Muscle of back (tissue), 13 donors: ENCODE measurements around the gene GATC. TPM values are rescaled to one million over a fixed set of nuclear protein-coding genes. Genes with fewer than 3 reads are reported as not detected.

Experiments used
- DNase-seq, 3 donors: peaks; one replicate each; pipeline versions ENCODE4 v3.0.0 to v3.0.0-alpha.2; 2013
- long read RNA-seq, 9 donors: transcript quantifications; one replicate each; lab custom pipeline, GENCODE V29; 2026
- polyA plus RNA-seq, 10 donors: library from polyadenylated mRNA; unstranded; fragments of 120-200 nt; gene quantifications; one replicate each; pipeline ENCODE4 v1.2.1, GENCODE V29; 2013; ENCODE audit not compliant: insufficient read length in 10 of 10

The GATC gene
- 10 to 100 TPM; 13.8 to 21.7 (median 16.2) TPM for polyA plus RNA-seq
- long read RNA-seq, donor 1, full-length matches to known transcripts = 7 of 7 reads
- long read RNA-seq, donor 1, partial matches to known transcripts = 0 of 7 reads
- long read RNA-seq, donor 1, other reads (novel, unspliced or antisense) = 0 of 7 reads
- long read RNA-seq, donor 2, full-length matches to known transcripts = 4 of 4 reads
- long read RNA-seq, donor 2, partial matches to known transcripts = 0 of 4 reads
- long read RNA-seq, donor 2, other reads (novel, unspliced or antisense) = 0 of 4 reads
- long read RNA-seq, donor 3 = 0 reads
- long read RNA-seq, donor 4, full-length matches to known transcripts = 5 of 150 reads
- long read RNA-seq, donor 4, partial matches to known transcripts = 23 of 150 reads
- long read RNA-seq, donor 4, other reads (novel, unspliced or antisense) = 122 of 150 reads
- long read RNA-seq, donor 5, full-length matches to known transcripts = 8 of 216 reads
- long read RNA-seq, donor 5, partial matches to known transcripts = 56 of 216 reads
- long read RNA-seq, donor 5, other reads (novel, unspliced or antisense) = 152 of 216 reads
- long read RNA-seq, donor 6, full-length matches to known transcripts = 7 of 147 reads
- long read RNA-seq, donor 6, partial matches to known transcripts = 140 of 147 reads
- long read RNA-seq, donor 6, other reads (novel, unspliced or antisense) = 0 of 147 reads
- long read RNA-seq, donor 7, full-length matches to known transcripts = 12 of 12 reads
- long read RNA-seq, donor 7, partial matches to known transcripts = 0 of 12 reads
- long read RNA-seq, donor 7, other reads (novel, unspliced or antisense) = 0 of 12 reads
- long read RNA-seq, donor 8, full-length matches to known transcripts = 9 of 9 reads
- long read RNA-seq, donor 8, partial matches to known transcripts = 0 of 9 reads
- long read RNA-seq, donor 8, other reads (novel, unspliced or antisense) = 0 of 9 reads
- long read RNA-seq, donor 9 = 0 reads

DNA sequence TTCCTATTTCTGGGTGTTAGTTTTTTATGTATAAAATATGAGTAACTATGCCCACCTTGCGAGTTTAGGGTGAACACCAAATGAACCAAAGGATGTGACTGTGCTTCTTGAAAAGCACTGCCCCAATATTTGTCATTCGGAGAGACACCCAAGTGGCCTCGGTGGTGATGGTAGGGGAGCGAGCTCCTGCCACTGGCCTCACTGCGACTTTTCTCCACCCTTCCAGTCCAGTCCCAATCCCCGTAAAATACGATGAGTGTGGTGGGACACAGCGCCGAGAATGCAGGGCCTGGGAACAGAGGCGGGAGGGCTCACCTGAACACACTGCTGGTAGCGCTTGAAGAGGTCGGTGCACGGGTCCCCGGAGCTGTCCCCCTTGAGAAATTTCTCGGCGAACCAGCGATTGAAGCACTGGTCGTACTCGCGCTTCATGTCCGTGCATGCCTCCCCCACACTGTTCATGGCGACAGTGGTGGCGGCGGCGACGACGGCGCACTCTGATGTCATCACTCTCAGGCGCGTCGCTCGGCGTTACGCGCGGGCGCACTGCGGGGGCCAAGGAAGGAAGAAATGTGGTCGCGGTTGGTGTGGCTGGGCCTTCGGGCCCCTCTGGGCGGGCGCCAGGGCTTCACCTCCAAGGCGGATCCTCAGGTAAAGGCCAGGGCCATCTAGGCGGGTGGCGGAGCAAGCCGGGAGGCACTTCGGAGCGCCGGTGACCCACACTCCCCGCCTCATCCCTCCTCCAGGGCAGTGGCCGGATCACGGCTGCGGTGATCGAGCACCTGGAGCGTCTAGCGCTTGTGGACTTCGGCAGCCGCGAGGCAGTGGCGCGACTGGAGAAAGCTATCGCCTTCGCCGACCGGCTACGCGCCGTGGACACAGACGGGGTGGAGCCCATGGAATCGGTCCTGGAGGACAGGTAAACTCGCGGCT, at the start of gene GATC, which contains the start of gene TRIAP1:
GATC (plus strand) TSS at position 534 of the 933 bp plus-strand sequence; CDS start at position 571, 37 bp downstream.
TRIAP1 (minus strand) TSS at position 474 of the 933 bp plus-strand sequence; CDS start at position 462, 12 bp downstream.
- peak; percentile 79 to 97 (median 89) for DNase-seq

- no peak for DNase-seq
These were observed 48.3 kb upstream of the GATC start for GRCh38 chr12:120397824-120398540.

DNA sequence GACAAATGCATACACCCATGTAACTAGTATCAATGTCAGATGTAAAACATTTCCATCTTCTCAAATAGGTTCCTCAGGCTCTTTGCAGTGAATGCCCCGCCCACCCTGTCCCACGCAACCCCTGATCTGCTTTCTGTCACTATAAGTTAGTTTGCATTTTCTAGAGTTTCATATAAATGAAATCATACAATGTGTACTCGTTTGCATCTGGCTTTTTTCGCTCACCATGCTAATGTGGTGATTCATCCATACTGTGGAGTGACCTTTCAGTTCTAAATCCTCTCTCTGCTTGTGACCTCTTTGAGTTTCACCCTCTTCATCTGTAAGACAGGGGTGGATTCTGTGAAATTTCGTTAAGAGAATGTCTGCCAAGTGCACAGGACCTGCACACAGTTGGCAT, 46.7 kb upstream of the GATC start:
- no peak for DNase-seq

- DNase-seq = no peak
These were observed 44.0 kb upstream of the GATC start for GRCh38 chr12:120402217-120402616.

- DNase-seq = no peak
These were observed 42.4 kb upstream of the GATC start for GRCh38 chr12:120403869-120404268.

DNA sequence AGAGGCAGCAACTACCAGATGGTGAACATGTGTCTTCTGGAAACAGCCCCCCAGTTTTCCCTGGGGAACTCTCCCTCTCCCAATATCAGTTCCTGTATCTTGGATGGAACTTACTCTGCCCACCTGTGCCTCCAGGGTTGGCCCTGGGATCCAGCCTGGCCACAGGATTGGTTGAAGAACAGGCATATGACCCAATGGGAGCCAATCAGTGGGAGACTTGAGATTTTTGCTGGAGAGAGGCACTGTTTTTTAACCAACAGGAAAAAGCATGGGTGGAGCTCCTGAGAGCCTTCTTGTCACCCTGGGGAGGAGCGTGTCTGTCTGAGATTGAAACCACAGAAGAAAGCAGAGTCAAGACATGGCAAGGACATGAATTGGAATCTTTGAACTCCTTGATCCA, 42.0 kb upstream of the GATC start:
- DNase-seq = no peak

GRCh38 chr12:120406069-120406468, 40.2 kb upstream of the GATC start:
- no peak for DNase-seq

DNA sequence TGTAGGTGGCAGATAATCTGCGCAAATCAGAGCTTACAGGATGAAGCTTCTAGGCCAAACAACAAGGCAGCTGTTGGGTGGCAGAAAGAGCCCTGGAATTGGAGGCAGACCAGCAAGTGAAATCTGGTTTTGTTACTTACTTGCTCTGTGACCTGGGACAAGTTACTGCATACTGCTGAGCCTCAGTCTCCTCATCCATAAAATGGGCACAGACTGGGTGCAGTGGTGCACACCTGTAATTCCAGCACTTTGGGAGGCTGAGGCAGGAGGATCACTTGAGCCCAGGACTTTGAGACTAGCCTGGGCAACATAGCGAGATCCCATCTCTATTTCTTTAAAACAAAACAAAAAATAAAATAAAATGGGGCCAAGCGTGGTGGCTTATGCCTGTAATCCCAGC, 39.7 kb upstream of the GATC start:
- no peak for DNase-seq

DNA sequence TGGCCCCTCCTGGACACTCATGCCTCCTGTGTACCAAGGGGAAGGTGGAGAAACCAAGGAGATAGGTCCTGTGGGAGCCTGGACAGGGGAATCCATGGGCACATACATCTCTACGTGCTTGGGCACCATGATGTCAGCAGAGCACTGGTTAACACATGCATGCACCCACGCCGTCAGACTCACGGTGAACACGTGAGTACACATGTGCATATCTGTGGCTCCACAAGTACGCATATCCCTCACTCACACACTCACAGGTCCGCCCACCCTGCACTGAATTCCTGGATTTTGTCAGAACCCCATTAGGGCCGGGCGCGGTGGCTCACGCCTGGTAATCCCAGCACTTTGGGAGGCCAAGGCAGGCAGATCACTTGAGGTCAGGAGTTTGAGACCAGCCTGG, 37.5 kb upstream of the GATC start:
- DNase-seq = no peak

GRCh38 chr12:120412421-120412820, 33.8 kb upstream of the GATC start:
- no peak for DNase-seq

DNA sequence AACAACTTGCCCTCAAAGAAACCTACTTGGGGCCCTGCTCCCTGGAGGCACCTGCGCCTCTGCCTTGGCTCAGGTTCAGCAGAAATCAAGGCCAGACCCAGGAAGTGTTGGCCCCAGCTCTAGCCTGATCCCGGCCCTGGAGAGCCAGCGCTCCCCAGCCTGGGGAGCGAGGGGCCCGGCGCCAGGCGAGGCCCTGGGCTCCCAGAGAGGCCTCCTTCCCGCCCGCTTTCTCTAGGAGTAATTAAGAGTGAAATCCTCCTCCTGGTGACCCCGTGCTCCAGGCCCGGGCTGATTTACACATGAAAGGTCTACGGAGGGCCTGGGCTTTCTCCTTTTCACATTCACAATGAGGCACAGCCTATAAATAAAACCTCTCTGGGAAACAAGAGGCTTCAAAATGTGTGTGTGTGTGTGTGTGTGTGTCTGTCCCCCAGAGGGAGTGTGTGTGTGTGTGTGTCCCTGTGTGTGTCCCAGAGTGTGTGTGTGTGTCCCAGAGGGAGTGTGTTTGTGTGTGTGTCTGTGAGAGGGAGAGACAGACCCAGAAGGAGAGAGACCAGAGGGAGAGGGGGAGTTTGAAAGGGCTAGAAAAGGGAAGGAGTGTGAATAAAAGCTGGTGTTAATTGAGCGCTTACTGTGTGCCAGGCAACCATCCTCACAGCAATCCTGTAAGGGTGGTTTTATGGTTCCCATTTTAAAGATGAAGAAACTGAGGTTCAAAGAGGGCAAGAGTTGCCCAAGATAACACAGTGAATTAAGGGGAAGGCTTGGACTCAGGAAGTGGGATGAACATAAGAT, 32.1 kb upstream of the GATC start:
- DNase-seq = no peak

- no peak for DNase-seq
These were observed 29.6 kb upstream of the GATC start for GRCh38 chr12:120416490-120417216.

DNA sequence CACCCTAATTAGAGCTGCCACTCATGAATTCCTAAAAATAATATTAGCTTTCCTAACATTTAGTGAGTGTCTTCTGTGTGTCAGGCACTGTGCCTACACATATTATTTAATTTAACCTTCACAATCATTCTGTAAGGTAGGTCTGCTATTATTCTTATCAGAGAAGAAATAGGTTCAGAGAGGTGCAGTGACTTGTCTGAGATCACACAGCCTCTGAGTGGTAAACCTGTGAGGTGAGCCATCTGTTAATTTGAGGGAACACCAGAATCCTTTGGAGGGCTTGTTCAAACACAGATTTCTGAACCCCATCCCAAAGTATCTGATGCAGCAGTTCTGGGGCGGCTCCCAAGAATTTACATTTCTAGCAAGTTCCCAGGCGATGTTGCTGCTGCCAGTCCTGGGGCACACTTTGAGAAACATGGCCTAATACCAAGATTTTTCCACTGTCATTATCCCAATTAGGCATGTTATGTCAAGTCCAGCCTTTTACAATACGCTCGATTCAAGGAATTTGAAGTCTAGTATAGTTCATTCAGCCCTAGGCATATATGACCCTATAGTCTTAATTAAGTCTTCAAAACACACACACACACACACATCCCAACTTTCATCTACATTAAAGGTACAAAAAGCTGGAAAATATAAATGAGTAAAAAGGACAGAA, 28.2 kb upstream of the GATC start:
- DNase-seq = no peak

DNA sequence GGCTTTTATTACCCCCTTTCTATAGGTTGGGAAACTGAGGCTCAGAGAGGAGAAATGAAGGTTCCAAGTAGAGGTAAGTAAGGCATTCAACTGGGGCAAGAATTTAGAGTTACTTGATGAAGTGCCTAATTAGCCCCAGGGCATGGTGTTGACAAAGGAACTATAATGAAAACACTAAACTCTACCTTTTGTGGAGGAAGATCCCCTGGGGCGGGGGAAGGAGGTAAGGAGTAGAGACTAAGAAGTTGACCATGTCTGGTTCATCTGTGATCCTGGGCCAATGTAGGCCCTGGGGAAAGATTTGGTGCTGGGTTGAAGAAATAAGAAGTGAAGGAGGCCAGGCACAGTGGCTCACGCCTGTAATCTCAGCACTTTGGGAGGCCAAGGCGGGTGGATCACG, 24.5 kb upstream of the GATC start:
- no peak for DNase-seq

GRCh38 chr12:120422892-120423456, 23.3 kb upstream of the GATC start:
- DNase-seq = no peak

DNA sequence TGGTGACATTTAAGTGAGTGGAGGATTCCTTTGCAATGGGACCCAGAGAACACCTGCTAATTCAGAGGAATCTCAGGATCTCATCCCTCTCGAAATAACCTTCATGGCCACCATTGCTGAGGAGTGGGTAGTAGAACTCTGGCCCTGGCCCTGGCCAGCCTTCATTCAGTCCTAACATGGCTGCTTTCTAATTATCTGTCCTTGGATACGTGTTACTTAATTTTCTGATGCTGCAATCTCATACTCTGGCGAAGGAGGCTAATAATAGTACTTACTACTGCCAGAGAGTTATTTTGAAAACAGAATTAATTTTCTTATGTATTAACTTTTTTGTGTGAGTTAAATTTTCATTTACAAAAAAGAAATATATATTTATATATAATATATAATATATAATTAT, 20.4 kb upstream of the GATC start:
- no peak for DNase-seq

DNA sequence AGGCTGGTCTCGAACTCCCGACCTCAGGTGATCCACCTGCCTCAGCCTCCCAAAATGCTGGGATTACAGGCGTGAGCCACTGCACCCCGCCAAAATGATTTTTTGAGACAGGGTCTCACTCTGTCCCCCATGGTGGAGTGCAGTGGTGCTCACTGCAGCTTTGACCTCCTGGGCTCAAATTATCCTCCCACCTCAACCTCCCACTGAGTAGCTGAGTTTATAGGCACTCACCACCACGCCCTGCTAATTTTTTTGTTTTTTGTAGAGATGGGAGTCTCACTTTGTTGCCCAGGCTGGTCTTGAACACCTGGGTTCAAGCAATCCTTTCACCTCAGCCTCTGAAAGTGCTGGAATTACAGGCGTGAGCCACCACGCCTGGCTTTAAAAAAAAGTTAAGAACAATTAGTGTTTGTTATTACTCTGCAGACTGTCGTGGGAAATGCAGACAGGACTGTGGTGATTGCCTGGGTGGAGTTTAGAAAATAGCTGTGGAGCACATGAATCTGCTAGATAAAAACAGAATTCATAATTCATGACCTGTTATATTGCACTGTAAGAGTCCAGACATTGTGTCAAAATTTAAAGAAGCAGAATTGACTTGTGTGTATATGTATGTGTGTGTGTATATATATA, 17.5 kb upstream of the GATC start:
- DNase-seq = no peak

- DNase-seq = no peak
These were observed 16.9 kb upstream of the GATC start for GRCh38 chr12:120429368-120429767.
